AG04450 (cell line): ENCODE results near the gene BAIAP2L1. TPM values are rescaled to one million over a fixed set of nuclear protein-coding genes. Genes with fewer than 3 reads are reported as not detected.

ENCODE experiments used
- CTCF ChIA-PET: fragments of 300-600, 350-600 bp; formaldehyde crosslinking; extraction: SDS; loops from one replicate; lab custom pipeline; 2022; ENCODE audit warnings: antibody characterized with exemption, inconsistent platforms; lab: Charles Lee
- POLR2A ChIA-PET: fragments of 350-600 bp; formaldehyde crosslinking; extraction: SDS; loops from one replicate; lab custom pipeline; 2021; ENCODE audit warnings: antibody characterized with exemption, inconsistent platforms; lab: Yijun Ruan, JAX
- DNase-seq: peaks from one replicate; pipeline ENCODE4 v3.0.0-alpha.2; 2011; ENCODE audit warnings: low read depth, low spot score
- H3K27ac ChIP-seq: one replicate; pipeline ENCODE4 v1.5.1; 2012; ENCODE audit warnings: low read depth, low read length, control low read depth
- H3K27me3 ChIP-seq: one replicate; pipeline ENCODE4 v1.6.0; 2012; ENCODE audit warnings: low read length; ENCODE audit not compliant: control insufficient read depth, insufficient read depth
- H3K4me3 ChIP-seq: 2 replicates; pipeline ENCODE4 v1.5.1; 2011; ENCODE audit warnings: mild to moderate bottlenecking, low read depth, low read length, control low read depth
- H3K9me3 ChIP-seq: 2 replicates; pipeline ENCODE4 v1.5.1; 2012; ENCODE audit warnings: low read length; ENCODE audit not compliant: control insufficient read depth, insufficient read depth
- polyA plus RNA-seq: library from polyadenylated mRNA; depleted of rRNA; stranded (reverse); fragments of >200 nt; gene quantifications from 2 replicates; pipeline ENCODE4 v1.2.3, GENCODE V29; 2011
- TF ChIP-seq, protein P1 (sequence below): IDR thresholded peaks from 2 replicates; pipeline ENCODE4 v1.5.1; 2011; ENCODE audit warnings: low read depth, low read length, control low read depth, inconsistent platforms

Gene BAIAP2L1
- polyA plus RNA-seq, 1 experiment = 3.9 TPM

DNA sequence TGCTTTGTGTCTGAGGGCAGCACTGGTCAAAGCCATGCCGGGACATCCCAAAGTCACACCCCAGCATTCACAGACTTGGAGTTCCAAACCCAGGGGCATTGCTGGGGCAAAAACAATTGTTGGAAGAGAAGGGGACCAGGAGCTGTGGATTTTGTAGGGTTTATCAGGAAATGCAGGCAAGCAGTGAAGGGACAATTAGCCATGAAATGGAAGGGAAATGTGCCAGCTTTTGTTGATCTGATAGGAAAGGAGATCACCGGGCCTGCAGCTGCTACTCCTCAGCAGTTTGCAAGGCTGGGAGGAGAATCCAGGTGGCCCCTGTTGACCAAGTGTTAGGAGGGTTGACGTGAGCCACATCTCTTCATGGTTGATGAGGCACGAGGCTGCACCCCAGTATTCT, 122.0 kb downstream of the BAIAP2L1 start:
- ChIA-PET POLR2A (interaction anchor here (0.7 kb wide), 1 partner anchor 686 kb away, joined by 6 read pairs; no protein-coding TSS in a partner anchor), CTCF (no interaction called here)
- TF ChIP-seq, protein P1, sequence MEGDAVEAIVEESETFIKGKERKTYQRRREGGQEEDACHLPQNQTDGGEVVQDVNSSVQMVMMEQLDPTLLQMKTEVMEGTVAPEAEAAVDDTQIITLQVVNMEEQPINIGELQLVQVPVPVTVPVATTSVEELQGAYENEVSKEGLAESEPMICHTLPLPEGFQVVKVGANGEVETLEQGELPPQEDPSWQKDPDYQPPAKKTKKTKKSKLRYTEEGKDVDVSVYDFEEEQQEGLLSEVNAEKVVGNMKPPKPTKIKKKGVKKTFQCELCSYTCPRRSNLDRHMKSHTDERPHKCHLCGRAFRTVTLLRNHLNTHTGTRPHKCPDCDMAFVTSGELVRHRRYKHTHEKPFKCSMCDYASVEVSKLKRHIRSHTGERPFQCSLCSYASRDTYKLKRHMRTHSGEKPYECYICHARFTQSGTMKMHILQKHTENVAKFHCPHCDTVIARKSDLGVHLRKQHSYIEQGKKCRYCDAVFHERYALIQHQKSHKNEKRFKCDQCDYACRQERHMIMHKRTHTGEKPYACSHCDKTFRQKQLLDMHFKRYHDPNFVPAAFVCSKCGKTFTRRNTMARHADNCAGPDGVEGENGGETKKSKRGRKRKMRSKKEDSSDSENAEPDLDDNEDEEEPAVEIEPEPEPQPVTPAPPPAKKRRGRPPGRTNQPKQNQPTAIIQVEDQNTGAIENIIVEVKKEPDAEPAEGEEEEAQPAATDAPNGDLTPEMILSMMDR = no peak
- Histone ChIP-seq H3K27me3 (no peaks in the 10 kb centered on the region), H3K9me3 (no peaks in the 10 kb centered on the region), H3K27ac (no peak overlapping the region), H3K4me3 (no peak overlapping the region)
- no peak for DNase-seq

DNA sequence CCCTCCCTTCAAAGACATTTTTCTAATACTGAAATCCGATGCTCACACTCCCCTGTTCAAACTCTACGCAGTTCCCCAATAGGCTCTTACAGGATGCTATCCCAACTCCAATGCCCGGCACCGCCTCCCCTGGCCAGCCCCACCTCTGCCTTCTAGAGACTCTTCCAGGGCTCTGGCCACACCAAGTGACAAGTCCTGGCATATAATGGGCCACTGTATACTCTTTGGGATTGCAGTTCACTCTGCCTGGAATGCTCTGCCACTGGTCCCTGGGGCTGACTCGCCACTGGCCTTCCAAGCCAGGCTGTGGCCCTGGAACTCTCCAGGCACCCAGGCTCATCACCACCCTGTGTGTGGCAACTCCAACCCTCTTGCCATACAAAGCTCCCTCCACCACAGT, 122.5 kb downstream of the BAIAP2L1 start:
- Histone ChIP-seq H3K4me3 (no peak overlapping the region), H3K27me3 (peaks cover 2% of the 10 kb centered on the region), H3K9me3 (no peaks in the 10 kb centered on the region), H3K27ac (no peak overlapping the region)
- POLR2A ChIA-PET = no interaction called here
- CTCF ChIA-PET = no interaction called here
- no peak for DNase-seq
- TF ChIP-seq, protein P1 = no peak

DNA sequence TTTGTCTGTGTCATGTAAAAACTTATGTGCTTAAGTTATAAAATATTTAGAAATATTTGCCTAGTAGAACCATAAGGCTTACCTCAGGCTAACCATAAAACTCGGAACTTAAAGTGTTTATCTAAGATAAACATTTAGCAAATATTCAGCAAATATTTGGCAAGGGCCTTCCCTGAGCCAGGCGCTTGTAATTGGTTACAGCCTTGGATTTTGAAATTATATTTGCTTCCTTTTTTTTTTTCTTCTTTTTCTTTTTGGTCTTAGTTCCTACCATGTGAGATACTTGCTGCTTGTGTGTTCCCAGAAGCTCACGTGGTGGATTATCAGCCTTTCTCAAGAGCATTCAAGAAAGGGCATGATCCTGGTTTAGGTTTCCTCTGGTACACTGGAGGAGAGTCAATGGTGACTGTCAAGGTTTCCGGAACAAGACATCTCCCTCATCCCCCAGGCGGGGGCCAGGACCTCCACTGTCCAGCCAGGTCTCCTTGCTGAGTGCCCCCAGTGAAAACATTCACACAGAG, 124.6 kb downstream of the BAIAP2L1 start:
- peak overlapping the region; percentile 61 for H3K27ac ChIP-seq
- ChIA-PET POLR2A (no interaction called here), CTCF (no interaction called here)

DNA sequence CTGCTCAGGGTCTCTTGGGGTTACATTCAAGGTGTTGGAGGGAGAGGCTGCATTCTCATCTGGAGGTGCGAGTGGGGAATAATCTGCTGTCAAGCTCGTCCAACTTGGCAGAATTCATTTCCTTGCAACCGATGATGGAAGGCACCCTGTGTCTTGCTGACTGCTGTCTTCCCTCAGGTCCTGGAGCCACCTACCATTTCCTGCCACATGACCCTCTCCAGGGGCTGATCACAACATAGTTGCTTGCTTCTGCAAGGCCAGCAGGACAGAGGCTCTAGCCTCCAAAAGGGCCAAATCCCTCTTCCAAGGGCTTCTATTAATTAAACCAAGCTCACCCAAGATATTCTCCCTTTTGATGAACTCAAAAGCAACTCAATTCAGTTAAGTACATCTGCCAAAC, 133.6 kb downstream of the BAIAP2L1 start:
- POLR2A ChIA-PET = no interaction called here
- no peak overlapping the region for H3K27ac ChIP-seq
- H3K27me3 ChIP-seq = no peaks in the 10 kb centered on the region
- no peaks in the 10 kb centered on the region for H3K9me3 ChIP-seq
- TF ChIP-seq, protein P1 = no peak
- DNase-seq = no peak
- H3K4me3 ChIP-seq = no peak overlapping the region
- CTCF ChIA-PET = interaction anchor here (0.6 to 0.9 kb wide), 2 partner anchors 13 to 18 kb away, joined by 3 read pairs; no protein-coding TSS in a partner anchor

More for the DNA sequence above, 124.6 kb downstream of the BAIAP2L1 start:
- peak; percentile 29 for DNase-seq
- Histone ChIP-seq H3K4me3 (no peak overlapping the region), H3K27me3 (peaks cover 2% of the 10 kb centered on the region), H3K9me3 (no peaks in the 10 kb centered on the region)
- TF ChIP-seq, protein P1 = no peak

DNA sequence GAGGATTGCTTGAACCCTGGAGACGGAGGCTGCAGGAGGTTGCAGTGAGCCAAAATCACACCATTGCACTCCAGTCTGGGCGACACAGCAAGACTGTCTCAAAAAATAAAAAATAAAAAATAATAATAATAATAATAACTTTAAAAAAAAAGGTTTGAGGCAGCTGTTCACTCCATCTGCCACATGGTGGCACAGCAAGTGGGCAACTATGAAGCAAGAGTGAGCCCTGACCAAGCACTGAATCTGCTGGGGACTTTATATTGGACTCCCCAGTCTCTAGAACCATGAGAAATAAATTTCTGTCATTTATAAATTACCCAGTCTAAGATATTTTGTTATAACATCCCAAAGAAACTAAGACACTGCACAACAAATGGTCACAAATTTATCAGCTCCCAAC, 134.1 kb downstream of the BAIAP2L1 start:
- no peak for DNase-seq
- Histone ChIP-seq H3K27me3 (no peaks in the 10 kb centered on the region), H3K4me3 (no peak overlapping the region), H3K27ac (no peak overlapping the region), H3K9me3 (no peaks in the 10 kb centered on the region)
- CTCF ChIA-PET = interaction anchor here (0.6 kb wide), 1 partner anchor 14 kb away, joined by 3 read pairs; no protein-coding TSS in a partner anchor
- POLR2A ChIA-PET = no interaction called here
- TF ChIP-seq, protein P1 = peak; percentile 38
